Activated CD4-positive, CD25-positive, alpha-beta regulatory T cell (primary cell): ENCODE measurements around the gene FRMPD4.
"Not testable (repeated sequence)": the region's sequence is repeated elsewhere in the genome, so short reads cannot be mapped to it uniquely, and the experiment has no call there.

Source experiments
- DNase-seq, 4 experiments: peaks; one replicate each; lab custom pipeline; 2025; lab: John Stamatoyannopoulos, UW

Gene FRMPD4

DNA sequence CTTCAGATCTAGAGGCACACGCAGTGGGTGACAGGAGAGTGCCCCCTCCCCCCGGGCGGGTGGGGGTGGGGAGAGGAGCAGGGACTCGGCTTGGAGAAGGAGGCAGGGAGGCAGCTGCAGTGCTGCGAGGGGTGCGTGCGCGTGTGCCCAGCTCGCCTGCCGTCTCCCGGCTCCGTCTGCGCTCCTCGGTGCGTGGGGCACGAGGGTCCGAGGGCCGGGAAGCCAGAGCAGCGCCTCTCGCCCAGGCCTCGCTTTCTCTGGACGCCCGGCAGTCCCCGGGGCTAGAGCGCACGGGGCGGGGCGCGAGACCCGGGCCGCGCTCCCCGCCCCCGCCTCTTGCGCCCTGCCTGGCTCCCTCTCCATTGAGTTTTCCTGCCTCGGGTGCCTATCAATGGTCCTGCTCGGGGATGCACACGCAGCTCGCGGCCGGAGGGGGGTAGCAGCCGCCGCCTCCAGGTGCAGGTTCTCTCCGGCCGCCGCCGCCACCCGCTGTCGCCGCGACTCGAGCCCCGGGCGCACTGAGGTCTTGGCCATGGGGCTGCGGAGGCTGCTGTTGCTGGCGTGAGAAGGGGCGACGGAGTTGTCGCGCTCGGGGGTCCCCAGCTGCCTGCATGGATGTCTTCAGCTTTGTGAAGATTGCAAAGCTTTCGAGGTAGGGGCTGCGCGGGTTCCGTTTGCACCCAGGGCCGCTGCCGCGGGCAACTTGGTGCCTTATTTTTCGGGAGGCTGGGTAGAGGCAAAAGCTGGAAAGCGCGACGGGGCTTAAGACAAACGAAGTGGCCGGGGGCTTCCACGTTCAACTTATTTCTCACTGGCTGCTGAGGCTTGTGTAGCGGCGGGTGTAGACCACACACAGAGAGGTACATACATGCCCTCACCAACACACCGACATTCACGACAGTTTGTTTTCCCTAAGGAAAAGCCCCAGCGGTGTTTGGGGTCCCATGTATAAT is at the start of gene FRMPD4:
TSS of gene FRMPD4 (plus strand) at position 113 of the 953 bp plus-strand sequence. CDS start at position 612, 499 bp downstream.
- no peak for DNase-seq

DNA sequence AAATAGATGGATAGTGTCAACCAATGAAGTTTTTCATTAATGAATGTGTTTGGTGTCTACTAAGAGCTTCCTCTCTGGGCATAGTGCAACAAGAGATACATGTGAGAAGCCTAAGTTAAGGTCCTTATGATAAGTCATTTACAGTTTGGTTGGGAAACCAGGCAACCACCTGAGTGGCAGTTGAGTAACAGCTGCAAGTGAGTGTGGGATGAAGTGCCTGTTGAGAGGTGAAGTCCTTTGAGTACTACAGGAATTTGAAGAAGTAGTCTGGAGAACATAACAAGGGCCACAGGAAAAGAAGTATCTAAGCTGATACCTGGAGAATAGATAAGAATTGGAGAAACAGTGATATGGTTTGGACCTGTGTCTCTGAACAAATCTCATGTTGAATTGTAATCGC is 48.5 kb upstream of the FRMPD4 start:
- no peak for DNase-seq

DNA sequence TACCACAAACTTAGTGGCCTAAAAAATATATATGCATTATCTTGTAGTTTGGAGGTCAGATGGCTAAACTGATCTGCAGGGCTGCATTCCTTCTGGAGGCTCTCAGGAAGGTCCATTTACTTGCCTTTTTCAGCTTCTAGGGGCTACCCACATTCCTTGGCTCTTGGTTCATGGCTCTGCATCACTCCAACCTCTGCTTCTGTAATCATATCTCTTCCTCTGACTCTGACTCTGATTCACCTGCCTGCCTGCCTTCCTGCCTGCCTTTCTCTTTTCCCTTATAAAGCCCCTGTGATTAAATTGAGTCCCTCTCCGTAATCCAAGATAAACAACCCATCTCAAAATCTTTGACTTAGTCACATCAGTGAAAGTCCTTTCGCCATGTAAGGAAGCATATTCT is 25.0 kb upstream of the FRMPD4 start:
- no peak for DNase-seq

DNA sequence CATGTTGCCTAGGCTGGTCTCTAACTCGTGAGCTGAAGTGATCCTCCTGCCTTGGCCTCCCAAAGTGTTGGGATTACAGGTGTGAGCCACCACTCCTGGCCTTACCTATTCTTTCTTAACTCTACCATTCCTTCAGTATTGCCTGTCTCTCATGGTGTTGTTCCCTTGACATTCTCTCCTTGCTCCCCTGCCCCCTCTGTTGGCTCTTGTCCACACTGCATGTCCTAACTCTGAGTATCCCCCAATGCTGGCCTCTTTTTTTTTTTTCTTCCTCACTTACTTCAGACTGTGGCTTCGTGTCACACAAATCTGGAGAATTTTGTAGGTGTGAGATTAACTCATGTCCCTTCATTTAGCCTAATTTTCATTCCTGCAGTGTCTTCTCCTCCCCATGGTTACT is 22.9 kb upstream of the FRMPD4 start:
- no peak for DNase-seq

DNA sequence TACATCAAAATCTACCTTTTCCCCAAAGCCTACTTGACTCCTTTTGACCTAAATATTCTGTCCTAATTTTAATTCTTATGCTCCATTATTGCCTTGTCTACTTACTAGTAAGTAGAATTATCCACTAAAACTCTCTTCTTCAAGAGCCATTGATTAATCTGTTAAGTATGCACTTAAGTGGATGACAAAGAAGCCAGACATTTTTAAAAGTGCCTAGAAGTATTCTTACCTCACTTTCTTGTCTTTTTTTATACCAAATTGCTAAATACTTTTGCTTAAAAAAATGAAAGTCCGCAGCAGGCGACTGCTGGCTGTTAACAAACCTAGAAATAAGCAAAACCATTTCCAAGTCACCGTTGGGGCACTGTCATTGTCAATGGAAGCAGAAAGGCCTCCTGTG is 20.1 kb upstream of the FRMPD4 start:
- DNase-seq, result no peak

DNA sequence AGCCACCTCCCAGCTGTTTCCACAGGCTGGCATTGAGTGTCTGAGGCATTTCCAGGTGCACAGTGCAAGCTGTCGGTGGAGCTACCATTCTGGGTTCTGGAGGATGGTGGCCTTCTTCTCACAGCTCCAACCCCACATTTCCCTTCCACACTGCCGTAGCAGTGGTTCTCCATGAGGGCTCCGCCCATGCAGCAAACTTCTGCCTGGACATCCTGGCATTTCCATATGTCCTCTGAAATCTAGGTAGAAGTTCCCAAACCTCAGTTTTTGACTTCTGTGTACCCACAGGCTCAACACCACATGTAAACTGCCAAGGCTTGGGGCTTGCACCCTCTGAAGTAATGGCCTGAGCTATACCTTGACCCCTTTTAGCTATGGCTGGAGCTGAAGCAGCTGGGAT is 10.3 kb upstream of the FRMPD4 start:
- no peak for DNase-seq

DNA sequence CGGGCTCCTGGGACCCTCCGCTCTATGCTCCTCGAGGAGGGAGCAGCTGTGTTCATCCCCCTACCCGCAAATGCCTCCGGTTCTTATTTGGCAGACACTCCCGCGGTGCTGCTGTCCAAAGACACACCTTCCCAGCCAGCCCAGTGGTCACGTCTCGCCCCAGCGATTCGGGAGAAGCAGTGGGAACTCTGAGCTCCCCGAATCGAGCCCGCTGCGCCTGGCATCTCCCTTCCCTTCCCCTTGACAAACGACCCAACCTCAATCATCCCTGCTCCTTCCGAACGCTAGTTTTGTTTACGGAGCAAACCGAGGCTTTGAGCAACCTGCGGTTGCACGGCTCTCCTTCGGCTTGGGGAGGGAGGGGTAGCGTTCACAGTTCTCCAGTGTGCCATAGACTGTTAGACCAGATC is 317 bp upstream of the FRMPD4 start:
- DNase-seq, result no peak

DNA sequence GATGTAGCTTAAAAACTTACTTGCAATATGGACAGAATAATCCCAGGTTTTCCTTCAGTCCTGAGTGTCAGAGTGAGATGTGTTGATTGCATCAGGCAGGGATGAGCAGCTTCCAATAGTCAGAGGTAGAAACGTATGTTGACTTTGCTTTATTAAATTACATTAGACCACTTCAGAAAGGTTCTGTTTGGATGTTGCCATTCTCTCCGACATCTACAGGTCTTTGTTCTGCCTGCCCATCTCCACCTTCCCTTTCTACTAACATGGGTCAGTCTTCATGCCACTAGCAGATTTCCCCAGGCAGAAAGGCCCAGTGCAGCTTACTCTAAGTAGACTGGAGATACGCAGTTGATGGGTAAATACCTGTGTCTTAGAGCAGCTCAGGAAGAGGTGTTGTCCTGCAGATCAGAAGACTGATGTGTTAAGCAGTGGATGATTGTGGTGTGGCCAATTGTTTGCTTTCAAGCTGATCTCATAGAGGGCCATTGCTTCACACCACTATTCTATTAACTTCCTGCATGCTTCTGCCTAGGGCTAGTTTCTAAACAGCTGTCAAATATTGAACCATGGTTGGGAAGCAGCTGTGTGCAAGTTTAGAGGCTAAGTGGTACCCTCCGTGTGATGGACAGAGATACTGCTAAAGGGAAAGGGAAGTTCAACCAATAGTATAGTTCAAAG is 1.8 kb downstream of the FRMPD4 start:
- DNase-seq, result no peak

DNA sequence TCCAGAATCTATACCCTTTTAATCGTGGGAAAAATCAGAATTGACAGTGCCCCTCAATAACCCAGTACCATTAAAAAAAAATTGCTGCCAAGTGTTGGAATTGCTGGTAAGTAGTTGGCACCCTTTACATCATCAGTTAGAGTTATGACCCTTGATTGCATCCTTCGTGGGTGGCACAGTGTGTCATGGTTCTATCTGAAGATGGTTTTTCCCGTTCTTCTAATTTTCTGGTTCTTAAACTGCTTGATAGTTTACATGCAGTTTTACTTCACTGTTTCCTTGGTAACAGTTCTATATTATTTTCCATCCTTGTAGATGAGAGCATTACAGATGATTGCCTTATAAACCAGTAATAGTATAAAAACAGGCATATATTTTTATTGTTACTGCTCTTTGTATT is 3.2 kb downstream of the FRMPD4 start:
- DNase-seq, result no peak

DNA sequence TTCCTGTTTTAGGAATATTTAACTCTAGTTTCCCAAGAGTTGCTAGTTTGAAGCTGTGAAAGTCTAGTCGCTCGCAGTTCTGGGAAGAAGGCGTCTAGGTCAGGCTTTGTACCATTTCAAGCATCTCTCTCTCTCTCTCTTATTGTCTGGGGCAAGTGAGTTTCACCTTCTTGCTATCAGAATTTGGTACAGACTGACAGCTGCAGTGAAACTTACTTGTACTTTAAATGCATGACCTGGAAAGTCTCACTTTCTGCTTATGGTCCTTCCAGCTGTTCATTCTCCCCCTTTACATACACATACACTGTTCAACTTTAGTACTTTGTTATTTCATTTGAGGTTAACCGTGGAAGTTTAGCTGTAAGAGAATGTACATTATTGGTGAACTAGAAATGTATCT is 4.4 kb downstream of the FRMPD4 start:
- DNase-seq, result no peak

DNA sequence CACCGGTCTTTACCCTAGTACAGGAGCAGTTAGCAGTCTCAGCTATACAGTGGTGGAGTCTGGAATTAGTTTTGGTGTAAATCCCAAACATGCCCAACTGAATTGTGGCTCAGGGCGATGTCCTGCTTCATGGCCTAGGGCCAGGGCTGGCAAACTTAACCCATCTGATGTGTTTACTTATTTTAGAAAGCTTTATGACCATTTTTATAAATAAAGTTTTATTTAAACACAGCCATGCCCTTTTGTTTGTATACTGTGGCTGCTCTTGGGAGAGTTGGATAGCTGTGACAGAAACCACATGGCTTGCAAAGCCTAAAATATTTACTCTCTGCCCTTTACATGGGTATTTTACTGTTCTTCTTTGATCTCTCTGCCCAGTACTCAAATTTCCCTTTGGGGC is 7.1 kb downstream of the FRMPD4 start:
- DNase-seq, result no peak

DNA sequence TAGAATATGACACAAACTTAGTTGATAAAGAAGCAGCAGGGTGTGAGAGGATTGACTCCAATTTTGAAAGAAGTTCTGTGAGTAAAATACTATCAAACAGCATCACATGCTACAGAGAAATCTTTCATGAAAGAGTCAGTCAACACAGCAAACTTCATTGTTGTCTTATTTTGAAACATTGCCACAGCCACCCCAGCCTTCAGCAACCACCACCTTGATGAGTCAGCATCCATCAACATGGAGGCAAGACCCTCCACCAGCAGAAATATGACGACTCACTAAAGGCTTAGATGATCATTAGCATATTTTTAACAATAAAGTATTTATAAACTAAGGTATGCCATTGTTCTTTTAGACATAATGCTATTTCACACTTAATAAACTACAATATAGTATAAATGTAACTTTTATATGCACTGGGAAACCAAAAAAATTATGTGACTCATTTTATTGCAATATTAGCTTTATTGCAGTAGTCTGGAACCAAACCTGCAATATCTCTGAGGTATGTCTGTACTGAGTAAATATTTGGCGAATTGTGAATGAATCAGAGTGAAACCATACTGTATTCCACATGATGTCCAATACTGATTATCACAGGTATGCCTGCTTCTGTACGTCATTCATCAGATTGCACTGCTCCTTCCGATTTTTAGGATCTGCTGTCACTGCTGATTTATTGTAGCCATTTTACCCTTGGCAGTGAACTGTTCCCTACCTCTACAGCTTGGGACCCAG is 11.6 kb downstream of the FRMPD4 start:
- DNase-seq, result no peak

DNA sequence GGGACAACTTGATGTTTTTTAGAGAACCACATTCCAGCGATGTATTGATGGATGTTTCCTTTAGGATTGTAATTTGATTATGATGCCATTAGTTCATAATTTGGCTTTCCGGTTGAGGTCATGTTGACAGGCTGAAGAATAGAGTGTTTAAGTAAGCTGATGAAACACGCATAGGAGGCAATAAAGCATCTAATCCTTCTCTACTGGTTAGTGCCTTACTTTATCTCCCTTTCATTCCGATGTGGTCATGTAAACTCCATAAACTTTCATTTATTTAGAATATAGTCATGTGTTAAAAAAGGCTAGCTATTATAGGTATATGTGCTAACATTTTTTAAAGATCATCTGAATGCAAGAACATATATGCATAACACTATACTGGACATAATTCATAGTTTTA is 15.0 kb downstream of the FRMPD4 start:
- no peak for DNase-seq

DNA sequence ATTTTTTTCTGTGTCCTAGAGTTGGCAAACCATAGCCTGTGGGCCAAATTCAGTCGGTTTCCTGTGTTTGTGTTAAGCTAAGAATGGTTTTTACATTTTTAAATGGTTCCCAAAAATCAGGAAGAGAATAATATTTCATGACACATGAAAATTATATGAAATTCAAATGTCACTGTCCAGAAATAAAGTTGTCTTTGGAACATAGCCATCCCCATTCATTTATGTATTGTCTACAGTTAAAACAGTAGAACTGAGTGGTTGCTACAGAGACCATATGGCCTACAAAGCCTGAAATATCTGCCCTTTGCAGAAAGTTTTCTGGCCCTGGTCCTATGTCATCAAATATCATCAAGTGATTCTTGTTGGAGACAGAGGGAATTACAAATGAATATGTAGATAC is 15.5 kb downstream of the FRMPD4 start:
- DNase-seq, result no peak

DNA sequence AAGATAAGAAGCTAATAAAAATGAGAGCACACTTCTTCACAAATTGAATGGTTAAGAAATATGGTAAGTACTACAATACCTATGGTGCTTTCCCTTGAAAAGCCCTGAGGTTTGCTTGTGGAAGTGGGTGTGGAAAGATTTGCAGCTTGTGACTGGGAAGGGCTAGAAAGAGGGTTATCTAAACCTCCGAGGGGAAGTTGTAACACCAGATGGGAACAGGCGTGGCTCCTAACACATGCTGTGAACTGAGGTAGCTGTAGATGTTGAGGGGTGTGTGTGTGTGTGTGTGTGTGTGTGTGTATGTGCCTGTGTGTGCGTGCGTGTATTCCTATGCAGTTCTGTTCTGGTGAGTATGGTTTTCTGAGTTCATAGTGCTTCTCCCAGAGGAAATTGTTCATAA is 21.5 kb downstream of the FRMPD4 start:
- DNase-seq, result no peak

DNA sequence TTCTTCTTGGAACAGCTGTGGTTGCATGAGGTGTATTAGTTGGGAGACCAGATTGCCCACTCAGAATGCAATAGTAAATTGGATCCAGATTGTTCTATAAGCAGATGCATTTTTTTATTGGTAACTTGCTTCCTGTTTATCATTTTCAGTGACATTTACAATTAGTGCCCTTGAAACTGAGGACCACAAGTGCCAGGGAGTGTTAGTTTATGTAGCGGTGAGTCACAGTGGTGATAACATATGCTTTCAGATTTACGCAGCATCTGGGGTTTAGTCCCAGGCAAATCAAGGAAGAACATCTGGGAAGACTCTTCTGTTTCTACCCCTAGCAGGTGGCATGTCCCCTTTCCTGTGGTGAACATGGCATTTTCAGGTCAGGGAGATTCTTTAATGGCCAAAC is 24.1 kb downstream of the FRMPD4 start:
- DNase-seq, result no peak

DNA sequence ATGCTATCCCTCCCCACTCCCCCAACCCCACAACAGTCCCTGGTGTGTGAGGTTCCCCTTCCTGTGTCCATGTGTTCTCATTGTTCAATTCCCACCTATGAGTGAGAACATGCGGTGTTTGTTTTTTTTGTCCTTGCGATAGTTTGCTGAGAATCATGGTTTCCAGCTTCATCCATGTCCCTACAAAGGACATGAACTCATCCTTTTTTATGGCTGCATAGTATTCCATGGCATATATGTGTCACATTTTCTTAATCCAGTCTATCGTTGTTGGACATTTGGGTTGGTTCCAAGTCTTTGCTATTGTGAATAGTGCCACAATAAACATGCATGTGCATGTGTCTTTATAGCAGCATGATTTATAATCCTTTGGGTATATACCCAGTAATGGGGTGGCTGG is 25.9 kb downstream of the FRMPD4 start:
- DNase-seq, result not testable (repeated sequence)

DNA sequence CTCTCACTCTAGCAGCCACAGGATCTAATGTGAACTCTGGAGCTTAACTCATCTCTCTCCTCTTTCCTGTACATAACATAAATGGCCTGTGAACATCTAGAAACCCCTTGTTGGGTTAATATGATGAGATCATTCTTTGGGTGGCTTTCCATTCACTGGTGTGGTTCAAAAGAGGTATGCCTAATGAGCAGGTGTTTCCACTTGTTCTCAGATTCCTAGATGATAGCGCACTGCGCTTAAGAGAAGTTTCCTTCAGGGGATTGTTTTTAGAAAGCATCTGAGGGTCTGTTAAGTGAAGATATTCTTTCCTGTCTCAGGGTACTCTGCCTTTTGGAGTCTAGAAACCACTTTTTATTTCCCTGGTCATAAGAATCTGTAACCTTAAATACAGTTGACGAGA is 32.5 kb downstream of the FRMPD4 start:
- DNase-seq, result no peak

DNA sequence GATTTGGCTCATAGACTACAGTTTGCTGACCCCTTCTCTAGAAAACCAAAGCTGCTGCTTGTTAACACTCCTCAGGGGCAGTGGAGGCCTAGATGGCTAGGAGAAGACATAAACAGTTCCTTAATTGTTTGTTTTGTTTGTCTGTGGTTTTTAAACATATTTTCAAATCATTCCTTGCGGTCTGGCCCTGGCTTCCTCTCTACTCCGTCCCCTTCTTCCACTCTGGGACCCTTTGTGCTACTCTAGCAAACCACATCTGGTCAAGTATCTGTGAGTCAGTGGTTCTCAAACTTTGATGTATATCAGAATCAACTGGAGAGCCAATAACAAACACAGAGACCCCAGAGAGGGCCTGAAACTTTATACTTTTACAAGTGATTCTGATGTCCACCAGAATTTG is 36.1 kb downstream of the FRMPD4 start:
- no peak for DNase-seq

DNA sequence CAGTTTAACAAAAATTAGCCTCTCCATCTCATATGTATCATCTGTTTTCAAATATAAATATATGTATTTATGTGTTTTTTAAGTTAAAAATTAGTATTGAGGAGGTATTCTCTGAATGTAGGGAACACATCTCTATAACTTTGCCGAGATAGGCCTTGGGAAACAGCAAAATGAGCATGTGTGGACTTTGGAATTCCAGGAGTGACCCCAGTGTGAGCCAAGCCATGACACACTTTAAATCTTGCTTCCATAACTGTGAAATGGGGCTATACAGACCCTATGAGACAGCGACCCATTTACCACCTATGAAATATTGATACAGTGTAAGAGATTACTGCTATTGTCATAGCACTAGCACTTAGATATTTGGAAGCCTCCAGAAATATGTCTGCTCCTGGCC is 58.8 kb downstream of the FRMPD4 start:
- DNase-seq, result no peak

DNA sequence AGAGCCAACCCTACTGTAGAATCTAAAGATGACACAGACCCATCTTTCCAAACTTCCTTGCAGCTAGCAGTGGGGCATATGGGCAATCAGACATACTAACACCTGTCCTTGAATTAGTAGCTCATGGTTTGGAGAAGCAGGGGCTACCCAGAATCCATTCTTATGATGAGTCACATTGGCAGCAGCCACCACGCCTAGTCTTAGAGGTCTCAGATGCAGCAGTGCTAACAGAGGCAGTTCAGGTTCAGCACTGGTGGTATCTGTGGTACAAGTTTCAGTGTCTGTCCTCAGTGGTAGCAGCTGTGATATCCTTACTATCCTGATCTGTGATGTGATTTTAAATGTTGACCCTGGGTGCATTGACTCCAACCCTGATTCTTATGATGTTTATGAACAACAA is 68.1 kb downstream of the FRMPD4 start:
- no peak for DNase-seq

DNA sequence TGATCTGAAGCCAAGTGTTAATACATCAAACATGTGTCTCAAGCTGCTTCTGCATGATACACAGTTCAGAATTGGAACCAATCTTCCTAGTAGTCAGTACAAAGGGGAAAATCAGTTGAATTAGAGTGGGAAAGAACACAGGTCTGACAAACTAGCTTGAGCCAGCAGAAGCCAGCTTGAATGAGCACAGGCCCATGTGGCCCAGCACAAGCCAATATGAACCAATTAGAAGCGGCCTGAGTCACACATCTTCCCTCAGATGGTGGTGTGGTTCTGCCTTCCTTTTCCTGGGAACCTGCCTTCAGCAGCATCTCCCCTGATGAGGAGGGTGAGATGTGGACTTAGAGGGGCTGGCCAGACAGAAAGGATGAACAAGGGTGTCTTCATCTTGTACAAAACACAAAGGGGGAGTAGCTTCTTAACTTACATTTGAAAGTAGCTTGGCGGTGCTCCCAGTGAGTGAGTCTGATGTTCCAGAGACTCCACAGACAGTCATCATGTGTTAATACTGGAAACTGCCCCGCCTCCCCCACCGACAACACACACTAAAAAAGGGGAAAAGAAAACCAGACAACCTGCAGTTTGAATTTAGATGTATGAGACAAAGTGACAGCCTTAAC is 72.0 kb downstream of the FRMPD4 start:
- DNase-seq, result no peak
